BE2C (cell line): ENCODE measurements around the gene SLC44A1.

Experiments
- DNase-seq: peaks from one replicate; pipeline ENCODE4 v3.0.0-alpha.2; 2020
- H3K27me3 ChIP-seq: fragments of 250-450 bp; sonication (Bioruptor Pico); 2 replicates; pipeline ENCODE4 v1.5.1; 2020; ENCODE audit warnings: mild to moderate bottlenecking
- H3K36me3 ChIP-seq: fragments of 250-450 bp; sonication (Bioruptor Pico); 2 replicates; pipeline ENCODE4 v1.5.1; 2020; ENCODE audit warnings: mild to moderate bottlenecking
- H3K4me1 ChIP-seq: fragments of 250-450 bp; sonication (Bioruptor Pico); 2 replicates; pipeline ENCODE4 v1.5.1; 2020
- H3K4me3 ChIP-seq: 2 replicates; pipeline ENCODE4 v1.5.1; 2011; ENCODE audit warnings: low read depth, low read length
- H3K9me3 ChIP-seq: fragments of 250-450 bp; sonication (Bioruptor Pico); 2 replicates; pipeline ENCODE4 v1.5.1; 2020
- CTCF ChIP-seq: IDR thresholded peaks from 2 replicates; pipeline ENCODE4 v1.5.1; 2012; ENCODE audit warnings: mild to moderate bottlenecking, low read depth, low read length

Gene SLC44A1

GRCh38 chr9:105413525-105413924 is 169.1 kb downstream of the SLC44A1 start:
- Histone ChIP-seq H3K9me3 (no peaks in the 10 kb centered on the region), H3K36me3 (no peaks in the 10 kb centered on the region), H3K4me1 (no peaks in the 10 kb centered on the region), H3K4me3 (no peak overlapping the region), H3K27me3 (no peaks in the 10 kb centered on the region)
- TF ChIP-seq CTCF, result peak; percentile 56
- DNase-seq, result peak; percentile 21

GRCh38 chr9:105414947-105415661 is 170.7 kb downstream of the SLC44A1 start:
- H3K9me3 ChIP-seq, result no peaks in the 10 kb centered on the region
- no peaks in the 10 kb centered on the region for H3K36me3 ChIP-seq
- H3K4me1 ChIP-seq, result no peaks in the 10 kb centered on the region
- H3K27me3 ChIP-seq, result no peaks in the 10 kb centered on the region
- peak; percentile 93 for TF ChIP-seq CTCF
- DNase-seq, result peak; percentile 64
- H3K4me3 ChIP-seq, result no peak overlapping the region

GRCh38 chr9:105415662-105415980 is 171.2 kb downstream of the SLC44A1 start:
- no peaks in the 10 kb centered on the region for H3K9me3 ChIP-seq
- no peak for TF ChIP-seq CTCF
- no peak for DNase-seq
- no peaks in the 10 kb centered on the region for H3K36me3 ChIP-seq
- H3K27me3 ChIP-seq, result no peaks in the 10 kb centered on the region
- no peaks in the 10 kb centered on the region for H3K4me1 ChIP-seq
- no peak overlapping the region for H3K4me3 ChIP-seq

- H3K36me3 ChIP-seq, result no peaks in the 10 kb centered on the region
- no peak for TF ChIP-seq CTCF
- no peaks in the 10 kb centered on the region for H3K9me3 ChIP-seq
- DNase-seq, result no peak
- H3K27me3 ChIP-seq, result no peaks in the 10 kb centered on the region
- no peak overlapping the region for H3K4me3 ChIP-seq
- H3K4me1 ChIP-seq, result no peaks in the 10 kb centered on the region
Observed at GRCh38 chr9:105416840-105417239, 172.4 kb downstream of the SLC44A1 start.

GRCh38 chr9:105418588-105419500 is 174.4 kb downstream of the SLC44A1 start:
- DNase-seq, result no peak
- Histone ChIP-seq H3K36me3 (no peaks in the 10 kb centered on the region), H3K4me1 (no peaks in the 10 kb centered on the region), H3K4me3 (no peak overlapping the region), H3K27me3 (no peaks in the 10 kb centered on the region), H3K9me3 (no peaks in the 10 kb centered on the region)
- TF ChIP-seq CTCF, result no peak
